Measurements from ENCODE around the gene CD79B. TPM values are rescaled to one million over a fixed set of nuclear protein-coding genes. Genes with fewer than 3 reads are reported as not detected.

CD79B gene
- total RNA-seq, 1 experiment from 2014 or later: 0.59 TPM

- Histone ChIP-seq H3K27me3 (ENCODE audit: insufficient read depth, low read length) (no peaks in the 10 kb centered on the region), H3K36me3 (ENCODE audit: control insufficient read depth in 1 of 2, insufficient read depth in 2 of 2, low read length in 2 of 2) (no peaks in the 10 kb centered on the region), H3K4me1 (ENCODE audit: control insufficient read depth in 1 of 2, insufficient read depth in 2 of 2, low read length in 2 of 2) (peaks cover 0 to 10% of the 10 kb centered on the region in 2 experiments; a peak in 1 of 4 replicates), H3K4me3 (replicated peaks in 1 of 2; ENCODE audit: low read depth in 1 of 2, low read length in 2 of 2) (no peak overlapping the region), H2AFZ (ENCODE audit: low read depth, low read length, poor library complexity, severe bottlenecking) (no peak overlapping the region), H3K79me2 (ENCODE audit: insufficient read depth, low read length) (no peaks in the 10 kb centered on the region), H4K20me1 (ENCODE audit: insufficient read depth) (no peaks in the 10 kb centered on the region), H3K9ac (ENCODE audit: low read length) (no peak overlapping the region), H3K9me3 (ENCODE audit: control insufficient read depth in 1 of 2, insufficient read depth in 1 of 2, low read depth in 1 of 2, low read length in 2 of 2) (no peaks in the 10 kb centered on the region), H3K27ac (ENCODE audit: low read depth, low read length) (no peak overlapping the region), H3K4me2 (ENCODE audit: low read length) (no peak overlapping the region), H3K9me2 (ENCODE audit: insufficient read depth) (no peaks in the 10 kb centered on the region)
- POLR2A ChIA-PET: interaction anchor here (1.6 to 1.8 kb wide), 3 partner anchors 15 to 183 kb away, joined by 3 to 6 read pairs (median 6); no protein-coding TSS in a partner anchor
- no TSS peak for BruUV-seq (replicated peaks)
- CTCF ChIA-PET: interaction anchor here (0.5 to 4.8 kb wide), 31 partner anchors 9 to 182 kb away, joined by 3 to 61 read pairs (median 5); partner anchors contain the start of genes CSHL1 and GH1
- DNase-seq (ENCODE audit: low read depth, low spot score) (peak; percentile 58), ATAC-seq (peak; percentile 86)
- RAD21 ChIA-PET (ENCODE audit: low non-redundant PET in 1 of 2, low total read pairs in 2 of 2, uncharacterized antibody in 2 of 2, unreplicated experiment in 2 of 2): interaction anchor here (1.0 to 2.0 kb wide), 6 partner anchors 32 to 183 kb away, joined by 3 to 7 read pairs (median 5); partner anchors contain the start of gene GH1 (in 1 of the 2)
- intact Hi-C loops (cut with micrococcal nuclease): loop anchor here (1.0 kb wide), 1 partner anchor 32 kb away; no protein-coding TSS in a partner anchor
- TF ChIP-seq REST (IDR thresholded peaks at IDR 0.05; ENCODE audit: low read depth) (no peak), SIN3A (IDR thresholded peaks at IDR 0.05; ENCODE audit: low read depth) (no peak), CTCF (IDR thresholded peaks at IDR 0.05 in 2 of 3, conservative IDR thresholded peaks at IDR 0.05 in 1 of 3; ENCODE audit: borderline replicate concordance in 1 of 3, insufficient read depth in 1 of 3, low read depth in 2 of 3, low read length in 2 of 3) (peak; percentile 82 to 98 (median 98)), RAD21 (IDR thresholded peaks at IDR 0.05; ENCODE audit: low read depth) (peak; percentile 71), POLR2AphosphoS5 (IDR thresholded peaks at IDR 0.05; ENCODE audit: low read depth, low read length) (no peak), EZH2phosphoT487 (IDR thresholded peaks at IDR 0.05; ENCODE audit: borderline replicate concordance) (no peak)
Observed at GRCh38 chr17:63950940-63951907, 19.1 kb upstream of the CD79B start.

All from HCT116 (cell line).